Stimulated activated CD4-positive, alpha-beta T cell treated with anti-CD3 and anti-CD28 coated beads, Interleukin-1b, Interleukin-23, amount 100 ng/mL, for 4 hours (primary cell): ENCODE measurements around the gene NCBP1.
A peak's percentile ranks its signal among the peaks of the same experiment; 100 is the strongest.

Experiments used
- DNase-seq, 2 donors: peaks; one replicate each; pipeline ENCODE4 v3.0.0-alpha.2; 2020; ENCODE audit warnings: low read depth in 2 of 2

NCBP1 gene

GRCh38 chr9:97623946-97624345, 9.7 kb upstream of the NCBP1 start:
- no peak for DNase-seq

- DNase-seq = no peak
Observed at GRCh38 chr9:97625620-97626019, 8.0 kb upstream of the NCBP1 start.

- no peak for DNase-seq
Observed at GRCh38 chr9:97627624-97628023, 6.0 kb upstream of the NCBP1 start.

- DNase-seq = no peak
Observed at GRCh38 chr9:97628668-97629067, 5.0 kb upstream of the NCBP1 start.

GRCh38 chr9:97629156-97629555, 4.5 kb upstream of the NCBP1 start:
- DNase-seq = no peak

- DNase-seq = no peak
Observed at GRCh38 chr9:97630591-97630990, 3.0 kb upstream of the NCBP1 start.

GRCh38 chr9:97632248-97632984, 1.2 kb upstream of the NCBP1 start:
- DNase-seq = peak in 1 of 2 donors; percentile 9

- no peak for DNase-seq
Observed at GRCh38 chr9:97633859-97634490, 354 bp downstream of the NCBP1 start.

GRCh38 chr9:97635026-97635425, 1.4 kb downstream of the NCBP1 start:
- DNase-seq = no peak

- DNase-seq = no peak
Observed at GRCh38 chr9:97636903-97637302, 3.3 kb downstream of the NCBP1 start.

- no peak for DNase-seq
Observed at GRCh38 chr9:97638666-97639065, 5.0 kb downstream of the NCBP1 start.

- no peak for DNase-seq
Observed at GRCh38 chr9:97640325-97640724, 6.7 kb downstream of the NCBP1 start.

GRCh38 chr9:97645720-97646119, 12.1 kb downstream of the NCBP1 start:
- no peak for DNase-seq

- DNase-seq = no peak
Observed at GRCh38 chr9:97647996-97648395, 14.4 kb downstream of the NCBP1 start.

GRCh38 chr9:97651646-97652045, 18.0 kb downstream of the NCBP1 start:
- no peak for DNase-seq

GRCh38 chr9:97658707-97659106, 25.1 kb downstream of the NCBP1 start:
- DNase-seq = no peak

GRCh38 chr9:97659771-97660170, 26.1 kb downstream of the NCBP1 start:
- no peak for DNase-seq

GRCh38 chr9:97660340-97660739, 26.7 kb downstream of the NCBP1 start:
- DNase-seq = no peak

GRCh38 chr9:97660847-97661246, 27.2 kb downstream of the NCBP1 start:
- DNase-seq = no peak

- DNase-seq = no peak
Observed at GRCh38 chr9:97665742-97666141, 32.1 kb downstream of the NCBP1 start.

- no peak for DNase-seq
Observed at GRCh38 chr9:97666907-97667686, 33.5 kb downstream of the NCBP1 start.

GRCh38 chr9:97668485-97668884, 34.9 kb downstream of the NCBP1 start:
- DNase-seq = peak in 1 of 2 donors; percentile 1

GRCh38 chr9:97670586-97670985, 37.0 kb downstream of the NCBP1 start:
- DNase-seq = no peak
